Activated T-helper 2 cell treated with anti-CD3 and anti-CD28 coated beads, Interferon-gamma antibody, Interleukin-2, Interleukin-4, amounts not matched to agents 10 μg/mL and 5 μg/mL and 100 μg/mL, durations not matched to agents 14 hours and 24 hours and 36 hours (primary cell): Measurements from ENCODE around the gene ZMYND8. TPM values are rescaled to one million over a fixed set of nuclear protein-coding genes. Genes with fewer than 3 reads are reported as not detected.
A peak's percentile ranks its signal among the peaks of the same experiment; 100 is the strongest.

ENCODE experiments used
- DNase-seq: peaks from one replicate; pipeline ENCODE4 v3.0.0; 2021; ENCODE audit warnings: low spot score
- H3K27ac Mint-ChIP-seq: one replicate; pipeline ENCODE4 v1.8.0; 2021; ENCODE audit warnings: mixed read lengths
- H3K27me3 Mint-ChIP-seq: one replicate; pipeline ENCODE4 v1.8.0; 2021; ENCODE audit warnings: low read depth, mixed read lengths
- H3K36me3 Mint-ChIP-seq: one replicate; pipeline ENCODE4 v1.8.0; 2021; ENCODE audit warnings: low read depth, mixed read lengths
- H3K4me1 Mint-ChIP-seq: one replicate; pipeline ENCODE4 v1.8.0; 2021; ENCODE audit warnings: low read depth, mixed read lengths
- H3K4me3 Mint-ChIP-seq: one replicate; pipeline ENCODE4 v1.8.0; 2021; ENCODE audit warnings: low read depth, mild to moderate bottlenecking, moderate library complexity, mixed read lengths
- H3K9me3 Mint-ChIP-seq: one replicate; pipeline ENCODE4 v1.8.0; 2021; ENCODE audit warnings: mixed read lengths
- intact Hi-C: fragments of 100-400 bp; cut with micrococcal nuclease; formaldehyde crosslinking; loops from one replicate; pipeline ENCODE4 v1.15.1; 2023
- total RNA-seq: library from RNA; stranded (reverse); gene quantifications from 2 replicates; pipeline ENCODE4 v1.2.3, GENCODE V29; 2022

The ZMYND8 gene
- total RNA-seq, 1 donor from 2014 or later = 46.7 TPM

DNA sequence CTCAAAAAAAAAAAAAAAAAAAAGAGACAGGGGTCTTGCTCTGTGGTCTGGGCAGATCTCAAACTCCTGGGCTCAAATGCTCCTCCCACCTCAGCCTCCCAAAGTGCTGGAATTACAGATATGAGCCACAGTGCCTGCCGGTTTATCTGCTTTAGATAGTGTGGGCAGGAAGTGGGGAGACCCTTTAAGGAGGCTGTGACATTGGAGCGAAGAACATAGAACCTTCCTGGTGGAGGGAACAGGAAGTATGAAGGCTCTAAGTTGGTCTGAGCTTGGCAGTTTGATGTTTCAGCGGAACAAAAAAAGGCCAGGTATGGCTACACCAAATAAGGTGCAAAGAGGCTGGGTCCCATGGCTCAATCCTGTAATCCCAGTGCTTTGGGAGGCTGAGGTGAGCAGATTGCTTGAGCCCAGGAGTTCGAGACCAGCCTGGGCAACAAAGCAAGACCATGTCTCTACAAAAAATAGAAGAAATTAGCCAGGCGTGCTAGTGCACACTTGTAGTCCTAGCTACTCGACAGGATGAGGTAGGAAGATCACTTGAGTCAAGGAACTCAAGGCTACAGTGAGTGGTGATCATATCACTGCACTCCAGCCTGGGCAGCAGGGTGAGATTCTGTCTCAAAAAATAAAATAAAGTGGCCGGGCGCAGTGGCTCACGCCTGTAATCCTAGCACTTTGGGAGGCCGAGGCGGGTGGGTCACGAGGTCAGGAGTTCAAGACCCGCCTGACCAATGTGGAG is 8.7 kb upstream of the ZMYND8 start:
- H3K36me3 Mint-ChIP-seq = no peaks in the 10 kb centered on the region
- intact Hi-C loops = no loop called here
- H3K27ac Mint-ChIP-seq = no peak overlapping the region
- DNase-seq = no peak
- H3K4me3 Mint-ChIP-seq = no peak overlapping the region
- peaks cover 12% of the 10 kb centered on the region for H3K4me1 Mint-ChIP-seq
- H3K27me3 Mint-ChIP-seq = no peaks in the 10 kb centered on the region
- H3K9me3 Mint-ChIP-seq = no peaks in the 10 kb centered on the region

- Mint-ChIP-seq H3K9me3 (no peaks in the 10 kb centered on the region), H3K27me3 (no peaks in the 10 kb centered on the region), H3K36me3 (no peaks in the 10 kb centered on the region), H3K27ac (no peak overlapping the region), H3K4me3 (no peak overlapping the region), H3K4me1 (peaks cover 27% of the 10 kb centered on the region)
- no peak for DNase-seq
- intact Hi-C loops = no loop called here
Observed at GRCh38 chr20:47362361-47363219, 6.1 kb upstream of the ZMYND8 start.

DNA sequence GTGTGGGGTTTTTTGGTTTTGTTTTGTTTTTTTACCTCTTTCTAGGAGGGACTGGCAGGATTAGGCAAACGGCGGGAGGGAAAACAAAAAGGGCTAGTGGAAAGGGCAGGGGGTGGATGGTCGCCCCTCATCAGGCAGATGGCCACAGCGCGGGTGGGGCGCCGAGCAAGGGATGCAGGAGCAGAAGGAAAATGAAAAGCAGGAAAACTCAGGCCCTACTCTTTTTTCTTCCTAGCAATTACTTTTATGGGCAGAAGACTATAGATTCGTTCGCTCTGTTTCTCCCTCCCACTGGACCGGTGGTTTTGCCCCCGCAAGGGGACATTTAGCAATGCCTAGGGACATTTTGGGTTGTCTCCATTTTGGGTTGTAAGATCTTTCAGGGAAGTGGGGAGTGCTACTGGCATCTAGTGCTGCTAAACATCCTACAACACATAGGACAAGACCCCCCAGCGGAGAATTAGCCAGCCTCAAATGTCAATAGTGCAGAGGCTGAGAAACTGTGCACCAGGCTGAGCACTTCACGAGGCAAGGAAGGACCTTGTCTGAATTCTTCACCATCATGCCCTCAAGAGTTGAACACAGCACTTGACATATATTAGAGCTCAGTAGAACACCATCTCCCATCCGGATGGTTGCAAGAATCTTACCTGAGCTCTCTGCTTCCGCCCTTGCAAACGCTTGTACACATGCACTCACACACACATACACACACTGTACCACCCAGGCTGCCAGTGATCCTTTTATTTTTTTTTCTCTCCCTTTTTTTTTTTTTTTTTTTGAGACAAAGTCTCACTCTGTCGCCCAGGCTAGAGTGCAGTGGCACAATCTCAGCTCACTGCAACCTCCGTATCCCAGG is 4.8 kb upstream of the ZMYND8 start:
- H3K27ac Mint-ChIP-seq = no peak overlapping the region
- peaks cover 3% of the 10 kb centered on the region for H3K36me3 Mint-ChIP-seq
- intact Hi-C loops = no loop called here
- no peaks in the 10 kb centered on the region for H3K27me3 Mint-ChIP-seq
- H3K4me1 Mint-ChIP-seq = peaks cover 38% of the 10 kb centered on the region
- no peak for DNase-seq
- H3K4me3 Mint-ChIP-seq = no peak overlapping the region
- H3K9me3 Mint-ChIP-seq = no peaks in the 10 kb centered on the region

GRCh38 chr20:47360297-47361056 is 4.0 kb upstream of the ZMYND8 start:
- intact Hi-C loops = no loop called here
- H3K4me1 Mint-ChIP-seq = peaks cover 43% of the 10 kb centered on the region
- no peak overlapping the region for H3K27ac Mint-ChIP-seq
- no peak for DNase-seq
- H3K4me3 Mint-ChIP-seq = no peak overlapping the region
- no peaks in the 10 kb centered on the region for H3K27me3 Mint-ChIP-seq
- peaks cover 8% of the 10 kb centered on the region for H3K36me3 Mint-ChIP-seq
- no peaks in the 10 kb centered on the region for H3K9me3 Mint-ChIP-seq

GRCh38 chr20:47359530-47360296 is 3.2 kb upstream of the ZMYND8 start:
- no peaks in the 10 kb centered on the region for H3K27me3 Mint-ChIP-seq
- H3K4me1 Mint-ChIP-seq = peaks cover 44% of the 10 kb centered on the region
- DNase-seq = no peak
- peaks cover 15% of the 10 kb centered on the region for H3K36me3 Mint-ChIP-seq
- H3K27ac Mint-ChIP-seq = no peak overlapping the region
- H3K9me3 Mint-ChIP-seq = no peaks in the 10 kb centered on the region
- H3K4me3 Mint-ChIP-seq = no peak overlapping the region
- intact Hi-C loops = loop anchor here (5.0 to 10.0 kb wide), 3 partner anchors 128 to 255 kb away; partner anchors contain the start of gene NCOA3

- Mint-ChIP-seq H3K27ac (peak overlapping the region; percentile 75), H3K27me3 (no peaks in the 10 kb centered on the region), H3K36me3 (peaks cover 24% of the 10 kb centered on the region), H3K9me3 (no peaks in the 10 kb centered on the region), H3K4me1 (peaks cover 52% of the 10 kb centered on the region), H3K4me3 (no peak overlapping the region)
- no peak for DNase-seq
- intact Hi-C loops = loop anchor here (5.0 to 10.0 kb wide), 3 partner anchors 128 to 256 kb away; partner anchors contain the start of gene NCOA3
Observed at GRCh38 chr20:47358672-47359529, 2.4 kb upstream of the ZMYND8 start.

- no peak for DNase-seq
- peak overlapping the region; percentile 86 for H3K4me3 Mint-ChIP-seq
- peaks cover 56% of the 10 kb centered on the region for H3K4me1 Mint-ChIP-seq
- H3K36me3 Mint-ChIP-seq = peaks cover 27% of the 10 kb centered on the region
- intact Hi-C loops = loop anchor here (5.0 to 10.0 kb wide), 3 partner anchors 129 to 257 kb away; partner anchors contain the start of gene NCOA3
- H3K27ac Mint-ChIP-seq = peak overlapping the region; percentile 100
- H3K9me3 Mint-ChIP-seq = no peaks in the 10 kb centered on the region
- no peaks in the 10 kb centered on the region for H3K27me3 Mint-ChIP-seq
Observed at GRCh38 chr20:47358039-47358671, 1.7 kb upstream of the ZMYND8 start.

DNA sequence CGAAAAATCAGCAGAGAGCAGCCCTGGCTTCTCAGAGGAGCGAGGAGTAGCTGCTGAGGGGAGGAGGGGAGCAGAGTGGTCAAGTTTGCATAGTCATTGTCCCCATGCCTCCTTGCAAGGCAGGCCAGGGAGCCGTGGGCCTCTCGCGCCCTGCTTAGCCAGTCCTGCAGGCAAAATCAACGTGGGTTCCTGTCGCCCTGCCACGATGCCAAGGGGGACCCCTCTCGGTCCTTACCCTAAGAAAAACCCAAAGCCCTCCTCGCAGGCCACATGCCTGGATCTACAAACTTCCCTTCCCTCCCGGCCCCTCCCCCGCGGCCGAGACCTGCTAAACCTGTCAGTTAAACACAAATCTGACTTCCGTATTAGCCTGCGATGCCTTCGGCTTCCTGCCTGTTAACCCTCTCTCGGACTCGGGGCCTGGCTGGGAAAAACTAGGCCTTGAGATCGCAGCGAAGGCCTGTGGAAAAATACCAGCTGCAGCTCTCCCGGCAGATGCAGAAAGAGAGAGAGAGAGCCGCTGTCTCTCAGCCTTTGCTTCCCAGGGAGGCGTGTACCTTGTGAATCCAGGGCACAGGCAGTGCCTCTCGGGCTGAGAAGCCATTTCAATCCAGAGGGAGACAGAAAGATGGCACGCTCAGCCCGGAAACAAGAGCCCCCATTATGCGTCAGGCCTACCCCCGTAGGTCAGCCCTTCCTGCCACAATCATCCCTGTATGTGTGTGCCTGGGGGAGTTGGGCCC is 968 bp upstream of the ZMYND8 start:
- Mint-ChIP-seq H3K9me3 (no peaks in the 10 kb centered on the region), H3K36me3 (peaks cover 34% of the 10 kb centered on the region), H3K4me1 (peaks cover 51% of the 10 kb centered on the region), H3K27ac (peak overlapping the region; percentile 100), H3K4me3 (peak overlapping the region; percentile 86), H3K27me3 (no peaks in the 10 kb centered on the region)
- peak; percentile 62 for DNase-seq
- intact Hi-C loops = loop anchor here (2.0 to 10.0 kb wide), 7 partner anchors 23 to 257 kb away; partner anchors contain the start of gene NCOA3

DNA sequence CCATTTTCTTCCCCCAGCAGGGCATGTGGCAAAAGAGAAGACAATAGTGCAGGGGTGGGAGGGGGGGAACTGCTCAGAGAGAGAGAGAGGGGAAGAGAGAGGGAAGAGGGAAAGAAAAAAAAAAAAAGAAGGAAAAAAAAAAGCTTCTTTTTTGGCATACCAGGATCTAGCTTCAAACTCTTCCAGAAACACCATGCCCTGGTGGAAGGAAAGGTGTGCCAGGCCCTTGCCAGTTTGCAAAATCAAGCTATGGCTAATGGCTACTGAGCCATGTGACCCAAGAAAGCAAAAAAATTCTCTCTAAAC is 326 bp downstream of the ZMYND8 start:
- peak overlapping the region; percentile 100 for H3K27ac Mint-ChIP-seq
- H3K27me3 Mint-ChIP-seq = no peaks in the 10 kb centered on the region
- peak overlapping the region; percentile 86 for H3K4me3 Mint-ChIP-seq
- peaks cover 46% of the 10 kb centered on the region for H3K36me3 Mint-ChIP-seq
- intact Hi-C loops = loop anchor here (2.0 to 10.0 kb wide), 7 partner anchors 25 to 259 kb away; partner anchors contain the start of gene NCOA3
- no peak for DNase-seq
- H3K9me3 Mint-ChIP-seq = no peaks in the 10 kb centered on the region
- H3K4me1 Mint-ChIP-seq = peaks cover 51% of the 10 kb centered on the region
